ENCODE data around the gene PLA2G4F.

The PLA2G4F gene

GRCh38 chr15:42146551-42147430 is 9.6 kb downstream of the PLA2G4F start:
- no peak for DNase-seq (ENCODE audit: low spot score)

- no peak for DNase-seq (ENCODE audit: low spot score)
These were observed 10.6 kb downstream of the PLA2G4F start for GRCh38 chr15:42145546-42146455.

GRCh38 chr15:42144841-42145375 is 11.5 kb downstream of the PLA2G4F start:
- no peak for DNase-seq (ENCODE audit: low spot score)

- DNase-seq (ENCODE audit: low spot score), result no peak
These were observed 12.4 kb downstream of the PLA2G4F start for GRCh38 chr15:42143866-42144625.

GRCh38 chr15:42143356-42143755 is 13.1 kb downstream of the PLA2G4F start:
- DNase-seq (ENCODE audit: low spot score), result no peak

- DNase-seq (ENCODE audit: low spot score), result no peak
These were observed 14.4 kb downstream of the PLA2G4F start for GRCh38 chr15:42141795-42142667.

- no peak for DNase-seq (ENCODE audit: low spot score)
These were observed 15.2 kb downstream of the PLA2G4F start for GRCh38 chr15:42141246-42141645.

- no peak for DNase-seq (ENCODE audit: low spot score)
These were observed 15.9 kb downstream of the PLA2G4F start for GRCh38 chr15:42140383-42141070.

- DNase-seq (ENCODE audit: low spot score), result no peak
These were observed 16.8 kb downstream of the PLA2G4F start for GRCh38 chr15:42139596-42139995.

GRCh38 chr15:42138968-42139386 is 17.5 kb downstream of the PLA2G4F start:
- no peak for DNase-seq (ENCODE audit: low spot score)

GRCh38 chr15:42138411-42138810 is 18.0 kb downstream of the PLA2G4F start:
- DNase-seq (ENCODE audit: low spot score), result no peak

GRCh38 chr15:42137461-42138261 is 18.8 kb downstream of the PLA2G4F start:
- peak; percentile 79 for DNase-seq (ENCODE audit: low spot score)

GRCh38 chr15:42136513-42136912 is 19.9 kb downstream of the PLA2G4F start:
- no peak for DNase-seq (ENCODE audit: low spot score)

- DNase-seq (ENCODE audit: low spot score), result no peak
These were observed 21.1 kb downstream of the PLA2G4F start for GRCh38 chr15:42135351-42135750.

GRCh38 chr15:42134617-42135245 is 21.7 kb downstream of the PLA2G4F start:
- DNase-seq (ENCODE audit: low spot score), result no peak

GRCh38 chr15:42133886-42134502 is 22.4 kb downstream of the PLA2G4F start:
- DNase-seq (ENCODE audit: low spot score), result peak; percentile 60

- no peak for DNase-seq (ENCODE audit: low spot score)
These were observed 23.1 kb downstream of the PLA2G4F start for GRCh38 chr15:42133356-42133755.

Measured in GM03348 (cell line).